Germinal center (tissue), 1 donor: ENCODE measurements around the gene ACOX1.

ENCODE experiments used
- DNase-seq: peaks from one replicate; pipeline ENCODE4 v3.0.0; 2012; ENCODE audit warnings: mixed read lengths, low spot score

Gene ACOX1

GRCh38 chr17:75909051-75909811, 69.7 kb downstream of the ACOX1 start:
- DNase-seq, result no peak

- DNase-seq, result no peak
Measured at GRCh38 chr17:75908201-75908600, 70.8 kb downstream of the ACOX1 start.

GRCh38 chr17:75906143-75906884, 72.7 kb downstream of the ACOX1 start:
- DNase-seq, result no peak

GRCh38 chr17:75904749-75905521, 74.0 kb downstream of the ACOX1 start, which contains the start of gene MRPL38:
MRPL38 (minus strand) TSS chr17:75904884; CDS start chr17:75904875, 9 bp downstream.
- peak; percentile 98 for DNase-seq

- no peak for DNase-seq
Measured at GRCh38 chr17:75902406-75902805, 76.6 kb downstream of the ACOX1 start.

- no peak for DNase-seq
Measured at GRCh38 chr17:75901727-75902126, 77.2 kb downstream of the ACOX1 start.

GRCh38 chr17:75900691-75901533, 78.1 kb downstream of the ACOX1 start:
- DNase-seq, result no peak

- DNase-seq, result no peak
Measured at GRCh38 chr17:75899767-75900468, 79.0 kb downstream of the ACOX1 start.

- no peak for DNase-seq
Measured at GRCh38 chr17:75899353-75899752, 79.6 kb downstream of the ACOX1 start.

GRCh38 chr17:75898791-75899190, 80.2 kb downstream of the ACOX1 start:
- DNase-seq, result no peak

- no peak for DNase-seq
Measured at GRCh38 chr17:75898065-75898464, 80.9 kb downstream of the ACOX1 start.

GRCh38 chr17:75897160-75898019, 81.6 kb downstream of the ACOX1 start:
- no peak for DNase-seq

- DNase-seq, result peak; percentile 85
Measured at GRCh38 chr17:75896415-75897159, 82.4 kb downstream of the ACOX1 start, which contains the start of gene TRIM65. TRIM65 (minus strand) TSS chr17:75896951; CDS start chr17:75896937, 14 bp downstream.

- DNase-seq, result no peak
Measured at GRCh38 chr17:75895370-75896155, 83.4 kb downstream of the ACOX1 start.

- no peak for DNase-seq
Measured at GRCh38 chr17:75894049-75894733, 84.8 kb downstream of the ACOX1 start.

GRCh38 chr17:75893305-75894048, 85.5 kb downstream of the ACOX1 start:
- DNase-seq, result no peak
